G401.6 (cell line): Measurements from ENCODE around the gene DCAF15.
"Not testable (repeated sequence)": the region's sequence is repeated elsewhere in the genome, so short reads cannot be mapped to it uniquely, and the experiment has no call there.

Experiments used
- FAIRE-seq: peaks from 2 replicates; lab custom pipeline; 2012; peaks lifted over from hg19 to GRCh38; lab: Jason Lieb, UNC

DCAF15 gene

GRCh38 chr19:13952154-13952930 is at the start of gene DCAF15:
Gene DCAF15 (plus strand): TSS chr19:13952509. CDS start chr19:13952513, 4 bp downstream.
- peak; percentile 97 for FAIRE-seq

GRCh38 chr19:13902993-13903555 is 49.2 kb upstream of the DCAF15 start:
- FAIRE-seq: no peak

- FAIRE-seq: no peak
Observed at GRCh38 chr19:13905634-13906520, 46.4 kb upstream of the DCAF15 start, which contains the start of the genes BRME1 and CC2D1A. Gene BRME1 (minus strand): TSS chr19:13906117. CDS start chr19:13904892, 1,225 bp downstream. Gene CC2D1A (plus strand): TSS chr19:13906201. CDS start chr19:13906442, 241 bp downstream.

GRCh38 chr19:13906521-13906904 is 45.8 kb upstream of the DCAF15 start:
- no peak for FAIRE-seq

- no peak for FAIRE-seq
Observed at GRCh38 chr19:13906910-13907309, 45.4 kb upstream of the DCAF15 start.

DNA sequence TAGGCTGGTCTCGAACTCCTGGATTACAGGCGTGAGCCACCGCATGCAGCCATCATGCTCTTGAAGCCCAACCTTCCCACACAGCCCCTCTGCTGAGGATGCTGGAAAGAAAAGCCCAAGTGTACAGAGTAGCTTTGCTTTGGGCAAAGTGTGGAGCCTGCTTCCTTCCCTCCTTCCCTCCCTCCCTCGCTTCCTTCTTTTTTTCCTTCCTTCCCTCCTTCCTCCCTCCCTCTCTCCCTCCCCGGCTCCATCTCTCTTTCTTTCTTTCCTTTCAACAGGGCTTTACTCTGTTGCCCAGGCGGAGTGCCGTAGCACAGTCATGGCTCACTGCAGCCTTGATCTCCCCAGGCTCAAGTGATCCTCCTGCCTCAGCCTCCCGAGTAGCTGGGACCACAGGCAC is 43.6 kb upstream of the DCAF15 start:
- FAIRE-seq: no peak

- no peak for FAIRE-seq
Observed at GRCh38 chr19:13909430-13909829, 42.9 kb upstream of the DCAF15 start.

GRCh38 chr19:13913352-13913751 is 39.0 kb upstream of the DCAF15 start:
- FAIRE-seq: no peak

- FAIRE-seq: no peak
Observed at GRCh38 chr19:13914777-13915176, 37.5 kb upstream of the DCAF15 start.

DNA sequence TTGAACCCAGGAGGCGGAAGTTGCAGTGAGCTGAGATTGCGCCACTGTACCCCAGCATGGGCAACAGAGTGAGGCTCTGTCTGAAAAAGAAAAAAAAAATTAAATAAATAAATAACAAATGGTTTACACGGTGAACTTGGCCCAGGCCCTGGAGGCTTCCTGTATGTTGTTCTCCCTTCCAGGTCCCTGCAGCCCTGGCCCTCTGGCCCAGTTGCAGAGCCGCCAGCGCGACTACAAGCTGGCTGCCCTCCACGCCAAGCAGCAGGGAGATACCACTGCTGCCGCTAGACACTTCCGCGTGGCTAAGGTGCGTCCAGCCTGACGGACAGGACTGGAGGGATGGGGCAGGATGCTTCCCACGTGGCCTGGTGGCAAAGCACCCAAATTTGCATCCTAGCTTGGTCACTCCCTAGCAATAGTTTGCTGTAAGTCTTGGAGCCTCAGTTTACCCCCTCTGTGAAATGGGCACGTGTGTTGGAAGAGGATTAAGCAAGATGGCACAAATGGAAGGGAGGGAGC is 34.4 kb upstream of the DCAF15 start:
- FAIRE-seq: no peak

DNA sequence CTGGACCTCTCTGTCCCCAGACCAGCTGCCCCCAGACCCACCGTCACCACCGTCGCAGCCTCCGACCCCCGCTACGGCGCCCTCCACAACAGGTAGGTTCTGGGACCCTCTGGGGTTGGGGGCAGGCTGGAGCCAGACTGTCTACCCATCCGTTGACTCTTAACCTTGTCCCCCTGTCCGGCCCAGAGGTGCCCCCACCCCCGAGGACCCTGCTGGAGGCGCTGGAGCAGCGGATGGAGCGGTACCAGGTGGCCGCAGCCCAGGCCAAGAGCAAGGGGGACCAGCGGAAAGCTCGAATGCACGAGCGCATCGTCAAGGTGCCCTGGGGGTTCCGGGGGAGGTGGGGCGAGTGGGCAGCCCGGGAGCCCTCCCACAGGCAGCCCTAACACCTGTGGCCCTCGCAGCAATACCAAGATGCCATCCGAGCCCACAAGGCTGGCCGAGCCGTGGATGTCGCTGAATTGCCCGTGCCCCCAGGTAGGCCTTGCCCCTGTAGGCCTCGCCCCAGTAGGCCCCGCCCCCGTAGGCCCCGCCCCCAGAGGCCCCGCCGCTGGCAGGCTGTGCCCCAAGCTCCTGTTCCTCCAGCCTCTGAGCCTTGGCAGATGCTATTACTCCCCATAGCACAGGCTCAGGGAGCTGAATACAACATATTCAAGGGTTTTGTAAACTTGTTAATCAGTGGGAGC is 33.4 kb upstream of the DCAF15 start:
- no peak for FAIRE-seq

GRCh38 chr19:13920524-13920923 is 31.8 kb upstream of the DCAF15 start:
- FAIRE-seq: no peak

GRCh38 chr19:13920940-13921747 is 31.2 kb upstream of the DCAF15 start:
- FAIRE-seq: peak; percentile 41

DNA sequence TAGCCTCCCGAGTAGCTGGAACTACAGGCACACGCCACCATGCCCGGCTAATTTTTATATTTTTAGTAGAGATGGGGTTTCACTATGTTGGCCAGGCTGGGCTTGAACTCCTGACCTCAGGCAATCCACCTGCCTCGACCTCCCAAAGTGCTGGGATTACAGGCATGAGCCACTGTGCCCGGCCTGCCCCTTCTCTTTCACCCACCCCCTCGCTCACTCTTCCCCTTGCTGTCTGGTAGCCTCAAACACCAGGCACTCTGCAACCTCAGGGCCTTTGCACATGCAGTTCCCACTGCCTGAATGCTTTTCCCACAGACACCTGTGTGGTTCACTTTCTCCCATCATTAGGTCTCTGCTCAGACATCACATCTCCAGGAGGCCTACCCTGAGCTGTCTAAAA is 30.2 kb upstream of the DCAF15 start:
- FAIRE-seq: not testable (repeated sequence)

- FAIRE-seq: no peak
Observed at GRCh38 chr19:13923194-13923987, 28.9 kb upstream of the DCAF15 start.

GRCh38 chr19:13926010-13926409 is 26.3 kb upstream of the DCAF15 start:
- FAIRE-seq: no peak

DNA sequence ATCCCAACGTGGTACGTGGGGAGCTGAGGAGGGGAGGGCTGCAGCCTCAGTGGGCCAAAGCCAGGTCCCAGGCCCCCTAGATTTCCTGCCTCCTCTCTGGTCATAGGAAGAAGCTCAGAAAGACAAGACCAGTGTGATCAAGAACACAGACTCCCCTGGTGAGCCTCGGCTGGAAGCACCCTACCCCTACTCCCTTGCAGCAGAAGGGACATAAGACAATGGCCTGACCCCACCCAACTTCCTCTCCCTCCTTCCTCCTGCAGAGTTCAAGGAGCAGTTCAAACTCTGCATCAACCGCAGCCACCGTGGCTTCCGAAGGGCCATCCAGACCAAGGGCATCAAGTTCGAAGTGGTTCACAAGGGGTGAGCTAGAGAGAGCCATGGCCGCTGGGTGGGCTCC is 25.6 kb upstream of the DCAF15 start:
- no peak for FAIRE-seq

DNA sequence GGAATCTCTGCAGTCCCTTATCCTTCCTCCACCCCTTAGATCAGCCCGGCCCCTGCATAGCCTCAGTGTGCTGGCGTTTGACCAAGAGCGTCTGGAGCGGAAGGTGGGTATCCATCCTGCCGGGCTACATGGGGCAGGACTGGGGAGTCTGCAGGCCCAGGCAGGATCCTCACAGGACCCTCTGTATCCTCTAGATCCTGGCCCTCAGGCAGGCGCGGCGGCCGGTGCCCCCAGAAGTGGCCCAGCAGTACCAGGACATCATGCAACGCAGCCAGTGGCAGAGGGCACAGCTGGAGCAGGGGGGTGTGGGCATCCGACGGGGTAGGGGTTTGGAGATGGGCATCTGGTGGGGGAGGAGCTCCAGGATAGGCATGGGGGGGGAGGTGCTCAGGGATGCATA is 23.0 kb upstream of the DCAF15 start:
- no peak for FAIRE-seq

GRCh38 chr19:13929956-13930355 is 22.4 kb upstream of the DCAF15 start:
- FAIRE-seq: no peak

- no peak for FAIRE-seq
Observed at GRCh38 chr19:13930402-13930801, 21.9 kb upstream of the DCAF15 start.
